Activated CD8-positive, alpha-beta memory T cell treated with anti-CD3 and anti-CD28 coated beads for 24 hours (primary cell): ENCODE results near the gene APMAP.

ENCODE experiments used
- DNase-seq: peaks from one replicate; pipeline ENCODE4 v3.0.0-alpha.2; 2020

APMAP gene

DNA sequence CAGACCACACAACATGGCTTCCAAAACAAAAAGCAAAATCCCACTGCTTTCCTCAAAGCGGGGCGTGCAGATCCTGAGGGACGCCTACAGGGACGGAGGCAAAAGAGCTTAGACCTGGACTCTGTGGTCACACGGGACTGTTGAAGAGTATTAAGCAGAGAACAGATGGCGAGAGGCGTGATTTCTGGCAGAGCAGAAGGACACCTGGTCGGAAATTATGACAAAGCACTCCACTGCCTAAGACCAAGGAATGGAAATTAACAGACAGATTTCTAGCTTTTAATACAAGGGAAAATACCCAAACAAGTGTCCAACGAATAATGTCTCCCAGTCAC lies 28.1 kb downstream of the APMAP start:
- DNase-seq = peak; percentile 46

DNA sequence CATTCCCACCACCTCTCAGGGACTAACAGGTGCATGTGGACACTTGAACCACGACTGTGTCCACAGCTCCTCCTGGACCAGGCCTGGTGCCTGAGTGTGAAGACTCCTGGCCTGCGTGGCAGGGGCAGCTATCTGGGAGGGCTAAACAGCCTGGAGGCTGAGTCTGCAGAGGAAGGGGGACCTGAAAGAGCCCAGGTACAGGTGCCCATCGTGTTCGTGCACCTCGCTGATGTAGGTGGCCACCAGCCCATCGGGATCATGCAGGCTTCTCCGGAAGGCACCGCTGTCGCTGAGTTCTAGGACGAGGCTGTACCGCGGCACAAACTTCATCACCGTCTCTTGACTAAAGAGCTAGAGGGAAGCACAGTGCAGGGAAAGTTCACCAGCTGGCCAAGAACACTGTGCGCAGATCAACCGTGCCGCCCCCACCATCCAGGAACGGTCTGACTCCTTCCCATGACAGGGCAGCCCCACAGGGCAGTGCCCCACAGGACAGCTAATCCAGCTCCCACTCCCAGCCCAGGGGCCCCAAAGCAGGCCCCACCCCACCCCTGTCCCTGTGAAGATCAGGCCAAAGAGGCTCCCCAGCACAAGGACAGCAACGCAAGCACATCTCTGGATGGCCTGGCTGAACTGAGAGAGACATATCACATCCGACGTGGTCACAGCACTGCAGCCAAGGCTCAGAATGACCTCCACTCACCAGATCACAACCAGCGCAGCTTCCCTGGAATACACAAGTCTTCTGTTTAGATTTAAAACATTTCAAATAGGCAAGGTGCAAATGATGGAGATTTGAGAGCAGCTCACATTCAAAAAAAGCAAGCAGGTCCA lies 28.7 kb downstream of the APMAP start:
- peak; percentile 48 for DNase-seq

DNA sequence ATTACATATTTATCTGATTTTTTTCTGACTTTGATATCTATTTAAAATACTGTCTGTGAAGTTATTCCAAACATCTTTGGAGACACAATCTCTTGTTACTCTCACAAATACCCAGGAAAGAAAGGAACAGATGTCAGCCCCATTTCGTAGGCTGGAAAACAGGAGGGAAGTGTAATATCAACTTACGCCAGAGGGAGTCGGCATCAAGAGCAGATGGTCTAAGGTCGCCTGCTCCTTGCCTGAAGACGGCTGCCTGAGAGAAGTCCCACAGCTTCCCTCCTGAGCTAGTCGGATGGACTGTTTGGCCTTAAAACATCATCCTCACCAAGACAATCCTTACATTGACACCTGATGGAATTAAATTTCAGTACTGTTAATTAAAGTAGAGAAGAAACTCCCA lies 30.0 kb downstream of the APMAP start:
- DNase-seq = no peak

DNA sequence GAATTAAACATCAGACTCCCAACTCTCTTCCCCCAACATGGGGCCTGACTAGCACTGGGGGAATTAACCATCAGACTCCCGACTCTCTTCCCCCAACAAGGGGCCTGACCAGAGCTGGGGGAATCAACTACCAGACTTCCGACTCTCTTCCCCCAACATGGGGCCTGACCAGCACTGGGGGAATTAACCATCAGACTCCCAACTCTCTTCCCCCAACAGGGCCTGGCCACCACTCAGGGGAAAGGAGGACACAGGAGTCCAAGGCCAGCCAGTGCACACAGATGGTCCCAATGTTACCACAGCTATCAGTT lies 30.4 kb downstream of the APMAP start:
- peak; percentile 30 for DNase-seq

DNA sequence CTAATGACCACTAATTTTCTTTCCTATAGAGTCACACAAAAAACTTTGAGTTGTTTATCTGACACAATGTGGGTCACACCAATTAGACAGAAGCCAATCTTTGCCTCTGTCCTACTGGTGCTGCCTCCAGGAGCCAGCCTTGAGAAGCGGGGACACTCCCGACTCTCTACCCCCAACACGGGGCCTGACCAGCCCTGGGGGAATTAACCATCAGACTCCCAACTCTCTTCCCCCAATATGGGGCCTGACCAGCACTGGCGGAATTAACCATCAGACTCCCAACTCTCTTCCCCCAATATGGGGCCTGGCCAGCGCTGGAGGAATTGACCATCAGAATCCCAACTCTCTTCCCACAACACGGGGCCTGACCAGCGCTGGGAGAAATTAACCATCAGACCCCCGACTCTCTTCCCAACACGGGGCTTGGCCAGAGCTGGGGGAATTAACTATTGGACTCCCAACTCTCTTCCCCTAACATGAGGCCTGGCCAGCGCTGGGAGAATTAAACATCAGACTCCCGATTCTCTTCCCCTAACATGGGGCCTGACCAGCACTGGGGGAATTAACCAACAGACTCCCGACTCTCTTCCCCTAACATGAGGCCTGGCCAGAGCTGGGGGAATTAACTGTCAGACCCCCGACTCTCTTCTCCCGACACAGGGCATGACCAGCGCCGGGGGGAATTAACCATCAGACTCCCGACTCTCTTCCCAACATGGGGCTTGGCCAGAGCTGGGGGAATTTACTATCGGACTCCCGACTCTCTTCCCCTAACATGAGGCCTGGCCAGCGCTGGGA lies 31.0 kb downstream of the APMAP start:
- DNase-seq = peak; percentile 52

DNA sequence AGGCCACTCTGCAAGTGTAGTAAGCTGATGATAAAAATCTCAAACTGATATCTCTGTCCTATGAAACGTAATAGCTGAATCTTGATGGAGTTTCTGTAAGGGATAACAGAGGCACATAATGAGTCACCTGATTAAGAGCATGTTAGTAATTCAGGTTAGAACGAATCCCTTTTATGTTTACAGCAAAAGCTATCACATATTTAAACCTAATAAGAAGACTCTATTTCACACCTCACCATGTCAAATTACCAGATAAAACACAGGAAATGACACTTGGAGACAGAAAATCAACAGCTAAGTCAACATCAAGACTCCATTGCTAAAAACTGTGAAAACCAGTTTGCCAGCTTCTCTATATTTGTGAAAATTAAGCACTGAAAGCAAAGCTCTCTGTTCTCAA lies 31.7 kb downstream of the APMAP start:
- no peak for DNase-seq

DNA sequence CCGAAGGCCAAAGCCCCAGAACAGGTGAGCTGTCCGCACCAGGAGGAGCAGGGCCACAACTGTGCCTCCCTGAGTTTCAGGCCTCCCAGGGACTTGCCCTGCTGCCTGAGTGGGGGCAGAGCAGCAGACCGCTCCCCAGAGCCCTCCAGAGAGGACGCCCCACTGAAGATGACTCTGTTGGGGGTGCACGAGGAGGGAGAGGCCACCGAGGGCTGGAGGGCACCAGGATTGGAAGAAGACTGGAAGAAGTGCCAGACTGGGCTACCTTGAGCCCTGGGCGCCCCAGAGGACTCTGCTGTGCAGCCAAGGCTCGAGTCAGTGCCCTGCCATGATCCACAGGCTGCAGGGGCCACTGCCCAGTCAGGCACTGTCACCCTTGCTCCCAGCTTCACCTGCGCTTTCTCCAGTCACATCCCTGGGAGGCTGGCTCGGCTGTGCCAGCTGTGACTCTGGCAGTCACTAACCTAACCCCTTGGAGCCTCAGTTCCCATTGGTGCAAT lies 32.2 kb downstream of the APMAP start:
- DNase-seq = no peak

DNA sequence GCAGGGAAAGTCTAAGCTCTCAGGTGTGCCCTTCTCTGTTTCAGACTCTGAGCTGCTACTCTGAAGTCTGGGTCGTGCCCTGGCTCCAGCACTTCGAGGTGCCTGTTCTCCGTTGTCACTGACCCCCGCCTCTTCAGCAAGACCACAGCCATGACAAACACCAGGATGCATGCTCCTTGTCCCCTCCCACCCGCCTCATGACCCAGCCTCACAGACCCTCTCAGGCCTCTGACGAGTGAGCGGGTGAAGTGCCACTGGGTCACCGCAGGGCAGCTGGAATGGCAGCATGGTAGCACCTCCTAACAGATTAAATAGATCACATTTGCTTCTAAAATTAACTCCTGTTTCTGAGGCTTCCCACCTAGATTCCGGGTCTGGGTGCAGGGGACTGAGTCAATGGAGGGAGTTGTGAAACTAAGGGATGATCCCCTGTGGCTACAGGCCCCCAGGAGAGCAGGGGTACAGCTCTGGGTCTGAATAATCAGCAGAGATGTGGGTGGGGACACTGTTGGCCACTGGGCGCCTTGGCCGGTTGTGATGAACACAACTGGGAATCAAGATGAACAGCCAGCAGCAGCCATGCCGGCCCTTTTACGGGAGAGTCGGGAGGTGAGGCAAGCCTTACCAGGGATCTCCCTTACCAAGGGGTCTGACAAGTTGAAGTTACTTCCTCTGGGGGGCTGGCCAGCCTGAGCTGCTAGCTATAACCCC lies 32.8 kb downstream of the APMAP start:
- DNase-seq = peak; percentile 54

DNA sequence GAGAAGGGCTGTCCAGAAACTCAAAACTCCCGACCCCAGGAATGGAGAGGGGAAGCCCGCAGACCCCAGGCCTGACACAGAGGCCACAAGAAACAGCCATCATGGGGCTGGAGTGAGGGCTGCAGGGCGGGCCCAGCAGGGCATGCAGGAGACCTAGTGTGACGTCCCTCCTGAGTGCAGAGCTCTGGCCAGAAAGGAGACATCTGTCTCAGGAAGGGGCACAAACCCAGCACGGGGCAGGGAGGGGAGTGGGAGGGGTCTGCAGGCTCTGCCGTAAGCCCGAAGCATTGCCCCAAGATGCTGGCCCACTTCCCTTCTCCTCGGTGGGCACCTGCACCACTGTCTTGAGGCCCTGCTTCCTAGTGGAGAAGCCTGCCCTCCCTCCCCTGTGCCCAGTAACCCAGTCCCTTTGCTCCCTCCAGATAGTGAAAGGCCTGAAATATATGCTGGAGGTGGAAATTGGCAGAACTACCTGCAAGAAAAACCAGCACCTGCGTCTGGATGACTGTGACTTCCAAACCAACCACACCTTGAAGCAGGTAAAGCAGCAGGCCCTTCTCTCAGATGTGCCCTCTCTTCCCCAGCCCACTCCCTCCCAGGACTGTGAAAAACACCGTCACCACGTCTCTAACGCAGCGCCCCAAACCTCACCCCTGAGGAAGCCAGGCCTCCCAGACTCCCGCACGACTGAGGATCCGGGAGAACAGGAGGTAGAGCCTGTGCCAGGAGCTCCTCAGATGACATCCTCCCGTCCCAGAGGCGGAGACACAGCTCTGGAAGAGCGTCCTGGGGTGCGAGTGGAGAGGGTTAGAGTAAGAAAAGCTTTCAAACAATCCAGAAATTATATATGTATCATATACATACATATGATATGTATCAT lies 33.8 kb downstream of the APMAP start:
- peak; percentile 53 for DNase-seq

DNA sequence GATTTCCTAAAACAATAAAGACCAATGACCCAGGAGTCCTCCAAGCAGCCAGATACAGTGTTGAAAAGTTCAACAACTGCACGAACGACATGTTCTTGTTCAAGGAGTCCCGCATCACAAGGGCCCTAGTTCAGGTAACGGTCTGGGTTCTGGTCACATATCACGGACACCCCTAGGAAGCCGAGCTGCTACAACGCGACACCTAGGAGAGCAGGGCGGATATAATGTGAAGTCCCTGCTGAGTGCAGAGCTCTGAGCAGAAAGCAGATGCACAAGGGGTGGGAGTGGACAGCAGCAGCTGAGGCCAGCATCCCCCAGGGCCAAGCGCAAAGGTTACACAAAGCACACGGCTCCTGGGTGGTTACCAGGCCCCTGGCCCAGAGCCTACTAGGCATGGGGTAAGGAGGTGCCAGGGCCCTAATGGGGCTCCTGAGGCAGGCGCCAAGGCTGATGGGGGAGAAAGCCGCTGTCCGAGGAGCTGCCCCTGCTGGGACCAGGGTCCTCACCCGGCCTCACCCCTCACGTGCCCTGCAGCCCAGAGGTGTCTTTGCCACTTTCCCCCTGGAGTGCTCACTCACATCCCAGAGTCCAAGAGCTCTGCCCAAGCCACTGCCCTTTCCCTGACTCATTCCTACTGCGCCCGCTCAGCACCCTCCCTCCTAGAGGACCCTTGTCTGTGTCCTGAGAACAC lies 35.1 kb downstream of the APMAP start:
- peak; percentile 55 for DNase-seq

DNA sequence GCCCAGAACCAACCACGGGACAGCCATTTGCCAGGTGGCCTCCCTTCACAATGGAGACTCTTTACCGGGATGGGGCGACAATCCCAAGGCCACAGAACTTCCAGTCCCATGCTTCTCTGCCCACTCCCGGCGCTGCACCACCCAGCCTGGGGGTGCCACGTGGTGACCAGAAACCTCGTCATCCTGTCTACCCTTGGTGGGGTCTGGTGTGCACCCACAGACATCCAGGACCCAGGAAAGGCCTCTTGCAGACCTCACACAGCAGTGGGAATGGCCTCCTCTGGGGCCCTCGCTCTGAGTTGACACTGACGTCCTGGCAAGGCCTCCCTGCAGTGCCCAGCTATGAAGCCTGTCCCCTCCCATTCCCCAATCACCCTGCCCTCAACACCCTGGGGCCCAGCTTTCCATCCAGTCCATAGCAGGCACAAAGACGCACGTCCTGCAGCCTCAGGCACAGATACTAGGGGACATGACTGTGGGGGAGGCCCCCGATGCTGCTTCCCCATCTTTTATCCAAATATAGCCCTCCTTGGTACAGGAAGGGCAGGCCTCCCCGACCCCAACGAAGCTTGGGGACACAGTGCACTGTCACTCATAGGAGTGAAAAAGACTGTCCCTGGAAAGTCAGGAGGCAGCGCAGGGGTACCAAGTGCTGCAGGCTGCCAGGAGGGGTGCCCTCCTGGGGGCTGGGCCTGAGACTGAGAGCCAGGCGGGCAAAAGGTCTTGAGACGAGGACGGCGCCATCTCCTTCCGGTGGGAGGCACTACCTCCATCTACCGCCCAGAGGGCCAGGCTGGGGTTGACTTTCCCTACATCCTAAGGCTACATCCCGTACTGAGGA lies 36.3 kb downstream of the APMAP start:
- DNase-seq = peak; percentile 54

DNA sequence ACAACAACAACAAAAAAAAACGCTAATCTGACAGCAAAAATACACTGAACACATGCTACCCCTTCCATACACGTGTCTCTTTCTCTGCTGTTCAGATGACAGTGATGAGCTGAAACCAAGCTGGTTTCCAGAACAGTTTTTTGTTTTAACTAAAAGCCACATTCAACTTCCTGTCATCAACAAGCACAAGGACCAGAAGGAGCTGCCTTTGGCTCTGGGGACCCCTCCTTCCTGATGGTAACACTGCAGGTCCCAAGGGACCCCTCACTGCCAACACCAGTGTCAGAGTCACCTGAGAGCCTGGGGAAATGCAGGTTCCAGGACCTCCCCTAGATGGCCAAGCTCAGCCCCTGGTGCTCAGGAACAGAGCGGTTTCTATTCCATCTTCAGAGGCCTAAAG lies 37.5 kb downstream of the APMAP start:
- DNase-seq = peak; percentile 74

DNA sequence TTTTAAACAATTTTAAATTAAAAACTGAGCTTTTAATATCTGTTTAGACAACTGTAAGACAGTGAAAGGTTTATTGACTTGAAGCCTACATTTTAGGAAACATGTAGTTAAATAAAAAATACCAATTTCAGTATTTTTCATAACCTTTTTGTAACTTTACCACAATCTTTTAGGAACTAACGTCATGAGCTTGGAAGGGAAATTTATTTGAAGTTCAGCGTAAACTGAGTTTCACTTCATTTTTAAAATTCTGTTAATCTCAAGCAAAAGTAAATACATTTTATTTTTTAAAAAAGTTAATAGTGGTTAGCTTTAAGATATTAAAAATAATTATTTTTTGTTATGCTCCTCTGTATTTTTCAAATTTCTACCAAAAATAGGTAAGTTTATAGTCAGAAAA lies 38.0 kb downstream of the APMAP start:
- no peak for DNase-seq

DNA sequence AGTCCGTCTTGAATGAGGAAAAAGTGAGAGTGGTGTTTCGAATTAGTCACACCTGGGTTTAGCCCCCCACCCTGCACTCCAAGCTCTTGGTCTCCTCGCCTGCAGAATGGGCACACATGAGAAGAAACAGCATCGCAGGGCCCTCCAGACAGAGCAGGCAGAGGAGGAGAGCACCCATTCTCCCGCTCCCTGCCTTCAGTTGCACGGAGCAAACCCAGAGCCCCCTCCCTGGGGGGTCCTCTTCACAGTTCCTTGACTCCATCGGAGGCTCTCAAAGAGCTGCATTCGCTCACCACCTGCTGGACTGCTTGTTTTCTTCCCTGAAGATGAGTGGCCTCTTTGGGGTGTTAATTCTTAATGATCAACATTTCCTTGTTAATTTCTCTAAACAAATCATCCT lies 38.4 kb downstream of the APMAP start:
- DNase-seq = no peak

DNA sequence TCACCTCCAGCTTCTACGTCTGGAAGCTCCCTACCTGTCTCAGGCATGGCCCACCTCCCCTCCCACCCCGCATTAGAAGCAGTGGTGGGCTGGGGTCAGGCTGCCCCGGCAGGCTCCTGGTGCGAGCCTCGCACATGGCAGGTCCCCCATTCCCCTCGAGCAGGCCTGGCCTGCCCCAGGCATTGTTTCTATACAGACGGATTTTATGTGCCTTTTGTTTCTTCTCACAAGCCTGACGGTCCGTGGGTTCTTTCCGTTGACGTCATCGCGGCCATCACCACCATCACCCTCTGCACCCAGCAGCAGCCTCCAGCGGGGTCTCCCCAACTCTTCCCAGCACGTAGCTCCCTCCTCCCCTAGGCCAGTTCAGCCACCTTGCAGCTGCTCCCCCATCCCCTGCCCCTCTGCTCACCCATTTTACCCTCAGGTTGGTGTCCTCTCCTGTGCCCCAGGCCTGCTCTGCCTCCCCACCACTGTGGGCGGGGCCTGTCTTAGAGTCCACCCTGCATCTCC lies 38.9 kb downstream of the APMAP start:
- DNase-seq = peak; percentile 63

DNA sequence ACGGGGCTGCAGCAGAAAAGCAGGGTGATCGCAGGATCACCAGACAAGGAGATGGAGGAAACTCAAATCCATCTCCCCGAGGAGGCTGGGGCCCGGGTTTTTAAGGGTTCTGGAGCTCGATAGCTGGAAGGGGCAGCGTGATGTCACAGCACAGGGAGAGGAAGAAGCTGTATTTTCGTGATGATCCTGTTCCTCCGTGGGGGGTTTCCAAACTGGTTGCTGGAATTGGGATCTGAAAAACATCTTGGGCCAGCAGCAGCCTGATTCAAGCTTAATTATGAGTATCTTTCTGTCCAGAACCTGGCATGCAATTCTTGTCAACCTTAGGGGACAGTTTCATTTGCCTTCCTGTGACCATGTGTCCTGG lies 39.4 kb downstream of the APMAP start:
- DNase-seq = no peak

DNA sequence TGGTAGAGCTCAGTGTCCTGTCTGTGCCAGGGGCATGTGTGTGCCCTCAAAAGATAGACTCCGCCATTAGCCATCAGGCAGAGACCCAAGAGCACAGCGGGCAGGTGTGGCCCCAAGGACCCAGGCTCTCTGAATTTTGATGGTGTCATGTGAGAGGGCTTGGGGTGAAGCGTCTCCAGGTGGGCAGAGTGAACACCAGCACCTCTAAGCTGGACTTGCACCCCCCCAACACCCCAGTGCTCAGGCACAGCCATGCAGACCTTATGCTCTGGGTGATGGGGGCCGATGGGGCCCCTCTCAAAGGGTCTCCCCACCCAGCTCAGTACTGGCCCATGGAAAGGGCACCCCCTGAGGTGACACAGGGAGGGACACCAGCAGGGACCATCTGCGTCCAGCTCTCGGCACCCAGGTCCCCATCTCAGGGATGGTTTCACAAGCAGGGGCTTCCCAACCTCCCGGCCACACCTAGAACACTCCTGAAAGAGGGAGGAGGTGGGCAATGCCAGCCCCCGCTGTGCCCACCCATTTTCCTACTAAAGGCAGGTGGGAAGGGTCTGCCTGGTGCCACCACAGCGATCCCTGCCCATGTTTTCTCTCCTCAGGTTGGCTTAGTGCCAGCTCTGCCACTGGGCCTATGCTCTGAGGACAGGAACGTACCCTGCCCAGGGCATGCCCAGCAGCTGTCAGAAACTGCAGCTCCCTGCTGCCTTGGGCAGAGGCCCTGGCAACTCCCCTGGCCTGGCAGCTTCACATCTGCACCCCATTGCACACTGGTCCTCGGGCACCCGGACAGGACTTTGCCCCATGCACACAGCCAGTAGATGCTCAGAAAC lies 40.0 kb downstream of the APMAP start:
- DNase-seq = peak; percentile 58

DNA sequence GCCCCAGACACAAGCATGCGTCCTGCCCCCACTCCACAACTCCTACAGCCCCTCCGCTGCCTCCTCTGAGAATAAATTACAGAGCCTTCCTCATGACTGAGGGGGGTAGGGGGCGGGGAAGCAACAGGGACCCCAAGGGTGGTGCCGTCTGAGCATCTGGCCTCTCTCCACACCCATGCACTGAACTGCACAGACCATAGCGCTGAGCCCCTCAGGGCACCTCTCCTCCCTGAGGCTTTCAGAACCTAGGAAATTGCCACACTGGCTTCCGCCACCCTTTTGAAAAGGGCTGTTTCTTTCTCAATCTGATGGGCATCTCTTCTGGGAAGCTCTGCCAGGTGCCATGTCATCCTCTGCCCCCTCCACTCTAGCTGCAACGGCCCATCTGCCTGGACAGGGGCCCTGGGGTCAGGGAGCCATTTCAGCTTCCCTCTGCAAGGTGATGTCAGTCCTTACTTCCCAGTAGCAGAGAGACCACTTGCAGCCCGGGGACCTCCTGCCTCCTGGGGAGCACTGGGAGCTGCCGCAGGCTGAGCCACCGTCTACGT lies 40.9 kb downstream of the APMAP start:
- DNase-seq = peak; percentile 58

DNA sequence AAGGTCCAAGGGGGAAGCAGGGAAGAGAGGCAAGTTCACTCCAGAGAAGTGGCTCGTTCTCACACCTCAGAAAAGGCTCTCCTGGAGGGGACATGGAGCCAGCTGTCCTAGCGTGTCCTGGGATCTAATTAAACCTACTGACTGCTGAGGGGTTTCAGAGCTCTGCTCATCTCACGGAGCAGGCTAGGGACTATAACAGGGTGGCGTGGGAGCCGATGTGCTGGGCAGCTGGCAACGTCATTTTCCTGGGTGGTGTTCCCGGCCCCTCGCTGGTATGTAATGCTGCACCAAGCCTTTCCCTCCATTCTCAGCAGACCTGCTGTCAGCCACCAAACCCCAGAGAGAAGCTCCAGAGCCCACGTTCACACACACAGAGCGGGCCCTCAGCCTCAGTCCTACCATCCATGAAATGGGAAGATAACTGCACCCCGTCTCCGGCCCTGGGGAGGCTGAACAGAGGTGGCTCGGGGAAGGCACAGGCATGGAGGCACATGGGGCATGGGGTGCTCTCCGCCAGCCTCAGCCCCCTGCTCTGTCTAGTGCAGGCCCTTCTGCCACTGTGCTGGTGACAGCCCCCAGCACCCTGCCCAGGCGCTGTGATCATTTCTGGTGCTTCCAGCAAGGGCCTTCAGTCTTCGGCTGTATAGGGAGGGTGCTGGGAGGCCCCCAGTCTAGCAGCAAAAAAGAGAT lies 41.6 kb downstream of the APMAP start:
- DNase-seq = no peak
